GM18868 (cell line): ENCODE measurements around the gene CCDC167.
A peak's percentile ranks its signal among the peaks of the same experiment; 100 is the strongest.
"Not testable (repeated sequence)": the region's sequence is repeated elsewhere in the genome, so short reads cannot be mapped to it uniquely, and the experiment has no call there.

Experiments
- ATAC-seq: cut with Tn5 transposase; IDR thresholded peaks from one replicate; pipeline ENCODE4 v1.9.1; 2021; ENCODE audit warnings: mild to moderate bottlenecking, moderate library complexity; ENCODE audit not compliant: unreplicated experiment

The CCDC167 gene

DNA sequence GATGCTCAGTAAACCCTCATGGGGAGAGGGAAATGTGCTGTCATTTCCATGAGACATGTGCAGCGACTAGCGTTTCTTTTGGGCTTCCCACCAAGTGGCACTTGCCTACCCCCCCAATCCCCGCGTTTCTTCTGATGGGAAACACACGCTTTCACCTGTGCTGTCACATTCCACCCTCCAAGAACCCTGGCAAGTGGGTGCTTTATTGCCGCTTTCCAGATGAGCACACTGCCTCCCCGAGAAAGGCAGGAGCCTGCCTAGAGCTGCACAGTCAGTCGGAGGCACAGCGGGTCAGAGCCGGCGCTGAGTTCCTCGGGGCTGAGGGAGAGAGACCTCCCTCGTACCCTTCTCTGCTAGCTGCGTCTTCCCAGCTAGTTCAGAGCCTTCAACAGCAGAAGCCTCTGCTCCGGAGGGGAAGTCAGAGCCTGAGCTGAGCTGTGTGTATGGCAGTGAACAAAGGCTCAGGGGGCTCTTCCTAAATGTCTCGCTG is 12.3 kb upstream of the CCDC167 start:
- no peak for ATAC-seq

DNA sequence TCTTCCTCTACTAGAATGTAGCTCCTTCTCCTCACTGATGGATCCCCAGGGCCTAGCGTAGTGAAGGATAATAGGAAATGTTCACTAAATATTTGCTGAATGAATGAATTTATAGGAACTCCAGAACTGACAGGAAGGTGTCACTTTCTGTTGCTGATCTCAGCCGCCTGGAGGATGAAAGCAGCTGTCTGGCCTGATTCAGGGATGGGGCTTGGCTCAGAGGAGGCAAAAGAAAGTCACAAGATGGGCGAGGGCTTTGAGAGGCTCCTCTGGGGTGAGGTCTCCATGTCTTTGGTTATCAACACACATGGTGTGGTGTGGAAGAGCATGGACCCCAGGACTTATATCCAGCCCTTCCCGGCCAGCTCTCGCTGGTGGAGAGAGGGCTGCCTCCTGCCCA is 11.5 kb upstream of the CCDC167 start:
- no peak for ATAC-seq

DNA sequence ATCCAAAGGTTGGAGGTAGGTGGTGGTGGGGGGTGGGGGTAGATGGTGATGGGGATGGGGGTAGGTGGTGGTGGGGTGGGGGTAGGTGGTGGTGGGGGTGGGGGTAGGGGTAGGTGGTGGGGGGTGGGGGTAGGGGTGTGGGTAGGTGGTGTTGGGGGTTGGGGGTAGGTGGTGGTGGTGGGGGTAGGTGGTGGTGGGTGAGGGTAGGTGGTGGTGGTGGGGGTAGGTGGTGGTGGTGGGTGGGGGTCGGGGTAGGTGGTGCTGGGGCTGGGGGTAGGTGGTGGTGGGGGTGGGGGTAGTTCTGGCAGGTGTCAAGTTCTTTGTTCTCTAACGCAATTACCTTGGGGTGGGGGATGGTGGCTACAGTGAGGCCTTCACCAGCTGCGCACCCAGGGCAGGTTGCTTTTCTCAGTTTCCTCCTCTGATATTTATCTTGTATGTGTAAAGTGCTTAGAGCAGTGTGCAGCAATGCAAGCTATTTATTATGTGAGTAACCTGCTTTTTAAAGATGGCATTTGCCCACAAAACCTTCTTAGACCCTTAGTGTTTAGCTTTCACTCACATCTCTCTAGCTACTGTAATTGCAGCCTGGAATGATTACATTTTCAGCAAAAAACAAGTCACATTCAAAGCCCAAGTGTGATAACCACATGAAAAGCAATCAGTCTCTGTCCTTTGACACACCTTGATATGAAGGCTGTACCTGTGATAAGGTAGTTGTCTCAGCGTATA is 8.2 kb upstream of the CCDC167 start:
- peak; percentile 61 for ATAC-seq

DNA sequence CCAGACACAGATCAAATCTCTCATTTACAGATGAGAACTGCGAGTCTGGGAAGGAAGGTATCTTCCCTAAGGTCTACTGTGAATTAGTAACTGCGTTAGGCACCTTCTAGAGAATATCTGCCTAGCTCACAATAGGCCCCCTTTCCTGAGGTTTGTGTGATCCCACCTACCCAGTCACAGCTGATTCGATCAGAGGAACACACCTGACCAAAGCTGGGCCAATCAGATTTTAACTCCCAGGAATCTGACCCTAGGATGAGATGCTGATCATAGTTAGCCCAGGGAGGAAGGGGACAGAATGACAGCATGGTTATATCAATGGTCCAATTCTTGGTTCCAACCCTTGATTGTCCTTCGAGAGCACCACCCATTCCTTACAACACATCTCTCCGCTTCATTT is 7.4 kb upstream of the CCDC167 start:
- ATAC-seq: no peak

- no peak for ATAC-seq
These were observed 6.8 kb upstream of the CCDC167 start for GRCh38 chr6:37506479-37506878.

DNA sequence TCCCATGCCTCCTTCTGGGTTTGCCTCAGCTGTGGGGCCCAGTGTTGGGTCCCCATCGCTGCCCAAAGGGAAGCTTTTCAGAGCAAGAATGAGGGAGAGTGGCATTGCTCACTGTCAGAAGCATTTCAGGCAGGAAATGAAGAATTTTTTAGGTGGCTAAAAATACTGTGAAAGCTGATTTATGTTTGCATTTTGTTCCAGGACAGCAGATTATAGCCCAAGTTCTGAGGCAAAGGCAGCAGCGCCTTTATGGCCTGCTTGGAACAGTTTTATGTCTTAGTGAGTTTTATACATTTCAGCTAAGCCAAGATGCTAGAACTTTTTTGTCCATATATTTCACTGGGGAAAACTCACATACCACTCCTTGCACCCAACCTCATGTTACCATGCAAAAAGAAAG is 4.3 kb upstream of the CCDC167 start:
- no peak for ATAC-seq

DNA sequence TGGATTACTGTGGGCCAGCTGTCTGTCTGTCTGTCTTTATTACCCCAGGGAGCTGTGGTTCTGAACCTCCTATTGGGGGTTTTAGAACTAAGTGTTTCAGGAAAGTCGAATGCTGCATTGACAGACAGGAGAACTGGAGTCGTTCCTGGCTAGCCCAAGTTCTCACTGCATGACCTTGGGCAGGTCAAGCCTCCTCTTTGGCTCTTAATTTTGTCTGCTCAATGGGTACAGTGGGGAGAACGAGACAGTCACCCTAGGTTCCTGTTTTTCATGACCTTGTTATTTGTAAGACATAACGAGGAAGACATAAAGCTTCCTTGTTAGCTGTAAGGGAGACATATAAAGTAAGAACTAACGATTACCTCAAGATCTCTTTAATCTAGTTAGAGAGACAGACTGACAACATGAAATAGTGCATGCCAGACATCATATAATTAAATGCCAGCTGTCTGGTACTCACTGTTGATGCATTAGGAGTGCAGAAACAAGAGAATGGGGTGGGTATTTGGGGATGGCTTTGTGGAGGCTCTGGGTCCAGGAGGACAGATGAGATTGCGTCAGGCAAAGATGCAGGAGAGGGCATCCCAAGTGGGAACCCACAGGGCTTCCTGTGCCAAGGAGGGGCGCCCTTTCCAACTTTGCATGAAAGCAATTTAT is 3.7 kb upstream of the CCDC167 start:
- no peak for ATAC-seq

DNA sequence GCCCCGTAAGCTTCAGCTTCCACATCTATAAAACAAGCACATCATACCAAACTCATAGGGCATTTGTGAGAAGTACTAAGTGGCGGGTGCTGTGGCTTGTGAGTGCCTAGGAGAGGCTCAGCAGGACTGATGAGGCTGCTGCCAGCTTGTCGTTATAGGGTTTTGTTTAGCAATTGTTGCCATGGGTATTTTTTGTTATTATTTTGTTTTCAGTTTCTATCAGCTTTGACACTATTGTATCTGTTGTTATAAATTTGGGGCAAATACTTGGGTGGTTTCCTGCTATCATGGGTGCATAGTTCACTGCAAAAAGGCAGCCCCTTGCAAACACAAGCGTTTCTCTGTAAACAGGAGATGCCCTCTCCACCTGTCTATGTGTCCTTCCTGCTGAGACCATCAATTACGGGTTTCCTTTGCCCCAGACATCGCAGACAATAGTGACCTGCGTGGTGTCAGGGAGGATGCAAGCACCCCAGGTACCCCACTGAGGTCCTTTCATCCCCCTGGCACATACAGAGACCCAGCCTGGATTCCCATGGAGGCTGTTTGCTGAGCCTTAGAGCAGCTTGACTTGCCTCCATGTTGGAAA is 3.1 kb upstream of the CCDC167 start:
- ATAC-seq: no peak

DNA sequence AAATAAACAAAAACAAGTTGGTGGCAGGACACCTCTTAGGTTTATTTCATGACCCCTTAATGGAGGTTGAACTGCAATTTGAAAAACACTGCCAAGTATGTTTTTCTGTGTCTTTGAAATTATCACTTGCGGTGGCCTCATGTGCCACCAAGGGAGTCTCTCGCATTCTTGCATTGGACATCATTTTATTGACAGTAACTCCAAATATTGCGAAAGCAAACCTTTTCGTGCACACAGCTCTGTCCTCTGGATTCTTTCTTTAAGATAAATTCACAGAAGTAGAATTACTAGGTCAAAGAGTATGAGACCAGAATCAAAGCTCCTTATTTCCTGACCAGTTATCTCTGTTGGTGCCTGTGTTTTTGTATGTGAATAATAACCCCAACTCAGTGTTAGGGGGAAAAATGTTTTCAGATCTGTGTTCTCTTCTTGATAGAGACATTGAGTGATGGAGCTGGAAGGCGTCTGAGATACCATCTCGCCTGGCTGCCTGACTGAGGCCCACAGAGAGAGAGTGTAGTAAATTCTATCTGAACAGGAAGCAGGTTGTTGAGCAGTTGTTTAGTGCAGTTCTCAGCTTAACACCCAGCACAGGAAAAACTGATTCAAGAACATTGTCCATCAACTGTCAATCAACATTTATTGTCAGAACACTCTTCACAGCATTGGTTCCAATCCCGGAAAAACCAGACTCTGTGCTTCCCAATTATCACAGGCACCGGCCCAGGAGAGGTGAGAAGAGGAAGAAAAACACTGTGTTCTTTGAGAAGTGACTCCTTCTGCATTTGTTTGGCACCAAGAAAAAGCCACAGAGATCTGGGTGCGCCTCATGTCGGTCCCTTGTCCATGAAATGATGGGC is 2.2 kb upstream of the CCDC167 start:
- no peak for ATAC-seq

DNA sequence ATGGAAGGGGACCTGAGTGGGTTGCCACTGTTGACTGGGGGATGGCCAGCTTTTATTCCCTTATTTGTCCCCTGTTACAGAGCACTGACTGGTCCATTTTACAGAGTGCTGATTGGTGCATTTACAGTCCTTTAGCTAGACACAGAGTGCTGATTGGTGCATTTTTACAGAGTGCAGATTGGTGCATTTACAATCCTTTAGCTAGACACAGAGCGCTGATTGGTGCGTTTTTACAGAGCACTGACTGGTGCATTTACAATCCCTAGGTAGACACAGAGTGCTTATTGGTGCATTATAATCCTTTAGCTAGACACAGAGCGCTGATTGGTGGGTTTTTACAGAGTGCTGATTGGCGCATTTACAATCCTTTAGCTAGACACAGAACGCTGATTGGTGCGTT is 1.2 kb upstream of the CCDC167 start:
- ATAC-seq: not testable (repeated sequence)

- ATAC-seq: no peak
These were observed 558 bp upstream of the CCDC167 start for GRCh38 chr6:37500294-37500608.

DNA sequence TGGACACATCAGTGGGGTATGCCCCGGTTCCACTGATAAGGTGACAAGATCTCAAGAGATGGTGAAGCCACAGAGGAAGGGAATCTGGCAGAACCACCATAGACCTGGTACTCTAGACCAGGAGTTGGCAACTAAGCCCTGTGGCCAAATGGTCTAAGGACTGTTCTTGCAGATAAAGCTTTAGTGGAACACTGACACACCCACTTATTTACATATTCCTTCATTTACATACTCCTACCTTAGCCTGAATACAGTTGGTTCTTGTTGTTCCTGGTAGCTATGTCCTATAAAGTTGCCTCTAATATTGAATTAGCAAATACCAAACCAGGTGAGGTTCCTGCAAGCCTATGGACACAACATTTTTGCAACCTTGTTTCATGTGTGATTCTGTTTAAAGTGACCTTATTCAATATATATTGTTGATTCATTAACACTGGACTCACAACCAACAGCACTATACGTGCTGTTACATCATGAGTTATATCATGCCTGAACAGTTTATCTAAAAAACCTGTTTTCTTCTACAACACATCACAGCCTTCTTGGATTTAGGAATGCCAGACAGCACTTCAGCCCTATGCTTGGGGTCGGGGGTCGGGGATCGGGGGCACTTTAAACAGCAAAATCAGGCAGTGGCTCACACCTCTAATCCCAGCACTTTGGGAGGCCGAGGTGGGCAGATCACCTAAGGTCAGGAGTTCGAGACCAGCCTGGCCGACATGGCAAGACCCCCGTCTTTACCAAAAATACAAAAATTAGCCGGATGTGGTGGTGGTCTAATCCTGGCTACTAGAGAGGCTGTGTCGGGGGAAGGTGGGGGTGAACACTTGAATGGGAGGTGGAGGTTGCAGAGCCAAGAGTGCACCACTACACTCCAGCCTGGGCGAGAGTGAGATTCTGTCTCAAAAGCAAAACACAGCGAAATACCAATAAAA is 2.5 kb downstream of the CCDC167 start:
- no peak for ATAC-seq

- no peak for ATAC-seq
These were observed 4.3 kb downstream of the CCDC167 start for GRCh38 chr6:37495244-37495934.

DNA sequence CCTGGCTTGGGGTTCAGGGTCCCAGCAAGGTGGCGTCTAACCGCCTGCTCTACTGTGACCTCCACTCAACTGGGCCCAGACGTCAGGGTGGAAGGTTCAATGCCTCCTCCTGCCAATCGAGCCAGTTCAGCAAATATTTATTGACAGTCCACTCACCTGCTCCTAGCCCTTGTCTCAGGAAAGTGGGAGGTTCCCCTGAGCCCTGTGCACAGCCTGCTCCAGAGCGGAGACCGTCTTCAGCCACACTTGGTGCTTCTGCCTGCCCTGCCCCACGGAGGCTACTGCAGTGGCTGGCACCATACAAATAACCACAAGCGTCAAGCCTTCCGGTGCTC is 6.1 kb downstream of the CCDC167 start:
- ATAC-seq: no peak

- ATAC-seq: no peak
These were observed 6.6 kb downstream of the CCDC167 start for GRCh38 chr6:37492991-37493660.

- no peak for ATAC-seq
These were observed 7.3 kb downstream of the CCDC167 start for GRCh38 chr6:37492236-37492972.

GRCh38 chr6:37491830-37492208 is 7.9 kb downstream of the CCDC167 start:
- ATAC-seq: no peak

- ATAC-seq: no peak
These were observed 8.4 kb downstream of the CCDC167 start for GRCh38 chr6:37491171-37491829.
